OCI-LY3 (cell line): ENCODE data around the gene ELL2.

Experiments used
- H2AFZ ChIP-seq: fragments of 200-600, 300-600 bp; shearing (Covaris generic); 2 replicates; pipeline ENCODE4 v1.6.0; 2014; ENCODE audit warnings: antibody characterized with exemption, low read depth, low read length
- H3K27ac ChIP-seq: fragments of 200-600, 300-600 bp; sonication (generic); 2 replicates; pipeline ENCODE4 v1.5.1; 2014; ENCODE audit warnings: mild to moderate bottlenecking, low read length, moderate library complexity, mixed read lengths
- H3K27me3 ChIP-seq: fragments of 200-600, 300-600 bp; sonication (generic); 2 replicates; pipeline ENCODE4 v1.6.1; 2014; ENCODE audit warnings: low read depth, low read length, mixed read lengths
- H3K36me3 ChIP-seq: fragments of 200-600, 300-600 bp; sonication (generic); replicated peaks from 2 replicates; pipeline ENCODE3; 2014; ENCODE audit warnings: low read depth, low read length, mixed read lengths
- H3K4me1 ChIP-seq: fragments of 300-600, 200-600 bp; sonication (generic); 2 replicates; pipeline ENCODE4 v1.6.1; 2014; ENCODE audit warnings: low read length, mixed read lengths
- H3K4me2 ChIP-seq: fragments of 200-600, 300-600 bp; sonication (generic); 2 replicates; pipeline ENCODE4 v1.6.1; 2014; ENCODE audit warnings: low read length, mixed read lengths
- H3K4me3 ChIP-seq: fragments of 300-600, 200-600 bp; sonication (generic); 2 replicates; pipeline ENCODE4 v1.5.1; 2014; ENCODE audit warnings: antibody characterized with exemption, mild to moderate bottlenecking, low read length, moderate library complexity
- H3K79me2 ChIP-seq: fragments of 300-600, 200-600 bp; shearing (Covaris generic); 2 replicates; pipeline ENCODE4 v1.6.1; 2014; ENCODE audit warnings: mild to moderate bottlenecking, low read length, mixed read lengths
- H3K9ac ChIP-seq: fragments of 300-600, 200-600 bp; shearing (Covaris generic); 2 replicates; pipeline ENCODE4 v1.6.0; 2014; ENCODE audit warnings: mild to moderate bottlenecking, low read length, moderate library complexity
- H3K9me3 ChIP-seq: fragments of 200-600, 300-600 bp; shearing (Covaris generic); 2 replicates; pipeline ENCODE4 v1.6.1; 2014; ENCODE audit warnings: low read length, mixed read lengths; ENCODE audit not compliant: insufficient read depth
- H4K20me1 ChIP-seq: fragments of 200-600, 300-600 bp; sonication (generic); 2 replicates; pipeline ENCODE4 v1.6.1; 2016; ENCODE audit warnings: low read length, mixed read lengths; ENCODE audit not compliant: insufficient read depth
- EZH2phosphoT487 ChIP-seq: fragments of 200-600 bp; shearing (Covaris generic); IDR thresholded peaks from 2 replicates; pipeline ENCODE4 v1.6.1; 2018; ENCODE audit warnings: antibody characterized with exemption, mixed run types, low read depth
- TF ChIP-seq, protein P1 (sequence below): fragments of 200-600, 300-600 bp; sonication (generic); IDR thresholded peaks from 2 replicates; pipeline ENCODE4 v1.5.1; 2014; ENCODE audit warnings: antibody characterized with exemption, low read length, low read depth

Gene ELL2

DNA sequence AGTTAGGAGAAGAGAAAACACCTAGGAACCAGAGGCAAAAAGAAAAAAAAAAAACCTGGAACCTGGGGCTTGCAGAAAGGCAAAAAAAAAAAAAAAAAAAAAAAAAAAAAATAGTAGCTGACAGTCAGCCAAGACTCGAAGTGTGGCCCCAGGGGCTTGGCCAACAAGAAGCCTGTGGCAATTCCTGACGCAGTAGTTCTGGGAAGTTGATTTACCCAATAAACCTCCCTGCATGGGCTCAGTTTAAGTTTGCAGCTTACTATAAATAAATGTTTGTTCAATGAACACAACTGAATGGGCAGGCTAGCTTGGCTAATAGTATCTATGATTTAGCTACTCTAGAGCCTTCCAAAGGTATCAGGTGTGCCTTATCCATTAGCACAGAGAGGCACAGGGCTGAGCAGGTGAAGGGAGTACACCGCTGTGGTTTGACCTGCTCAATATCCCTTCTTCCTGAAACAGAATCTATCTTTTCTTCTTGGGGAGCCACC, 117.9 kb downstream of the ELL2 start:
- H3K27me3 ChIP-seq: 0 out of 2 replicates have a peak, but pooled peaks cover 7% of the 10 kb centered on the region
- no peaks in the 10 kb centered on the region for H3K79me2 ChIP-seq
- no peak for TF ChIP-seq EZH2phosphoT487
- TF ChIP-seq, protein P1, sequence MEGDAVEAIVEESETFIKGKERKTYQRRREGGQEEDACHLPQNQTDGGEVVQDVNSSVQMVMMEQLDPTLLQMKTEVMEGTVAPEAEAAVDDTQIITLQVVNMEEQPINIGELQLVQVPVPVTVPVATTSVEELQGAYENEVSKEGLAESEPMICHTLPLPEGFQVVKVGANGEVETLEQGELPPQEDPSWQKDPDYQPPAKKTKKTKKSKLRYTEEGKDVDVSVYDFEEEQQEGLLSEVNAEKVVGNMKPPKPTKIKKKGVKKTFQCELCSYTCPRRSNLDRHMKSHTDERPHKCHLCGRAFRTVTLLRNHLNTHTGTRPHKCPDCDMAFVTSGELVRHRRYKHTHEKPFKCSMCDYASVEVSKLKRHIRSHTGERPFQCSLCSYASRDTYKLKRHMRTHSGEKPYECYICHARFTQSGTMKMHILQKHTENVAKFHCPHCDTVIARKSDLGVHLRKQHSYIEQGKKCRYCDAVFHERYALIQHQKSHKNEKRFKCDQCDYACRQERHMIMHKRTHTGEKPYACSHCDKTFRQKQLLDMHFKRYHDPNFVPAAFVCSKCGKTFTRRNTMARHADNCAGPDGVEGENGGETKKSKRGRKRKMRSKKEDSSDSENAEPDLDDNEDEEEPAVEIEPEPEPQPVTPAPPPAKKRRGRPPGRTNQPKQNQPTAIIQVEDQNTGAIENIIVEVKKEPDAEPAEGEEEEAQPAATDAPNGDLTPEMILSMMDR: no peak
- H3K36me3 ChIP-seq: no peaks in the 10 kb centered on the region
- H3K4me1 ChIP-seq: peaks cover 33% of the 10 kb centered on the region
- no peak overlapping the region for H3K27ac ChIP-seq
- no peaks in the 10 kb centered on the region for H4K20me1 ChIP-seq
- no peak overlapping the region for H2AFZ ChIP-seq
- H3K4me2 ChIP-seq: no peak overlapping the region
- no peak overlapping the region for H3K9ac ChIP-seq
- H3K4me3 ChIP-seq: no peak overlapping the region
- no peaks in the 10 kb centered on the region for H3K9me3 ChIP-seq

DNA sequence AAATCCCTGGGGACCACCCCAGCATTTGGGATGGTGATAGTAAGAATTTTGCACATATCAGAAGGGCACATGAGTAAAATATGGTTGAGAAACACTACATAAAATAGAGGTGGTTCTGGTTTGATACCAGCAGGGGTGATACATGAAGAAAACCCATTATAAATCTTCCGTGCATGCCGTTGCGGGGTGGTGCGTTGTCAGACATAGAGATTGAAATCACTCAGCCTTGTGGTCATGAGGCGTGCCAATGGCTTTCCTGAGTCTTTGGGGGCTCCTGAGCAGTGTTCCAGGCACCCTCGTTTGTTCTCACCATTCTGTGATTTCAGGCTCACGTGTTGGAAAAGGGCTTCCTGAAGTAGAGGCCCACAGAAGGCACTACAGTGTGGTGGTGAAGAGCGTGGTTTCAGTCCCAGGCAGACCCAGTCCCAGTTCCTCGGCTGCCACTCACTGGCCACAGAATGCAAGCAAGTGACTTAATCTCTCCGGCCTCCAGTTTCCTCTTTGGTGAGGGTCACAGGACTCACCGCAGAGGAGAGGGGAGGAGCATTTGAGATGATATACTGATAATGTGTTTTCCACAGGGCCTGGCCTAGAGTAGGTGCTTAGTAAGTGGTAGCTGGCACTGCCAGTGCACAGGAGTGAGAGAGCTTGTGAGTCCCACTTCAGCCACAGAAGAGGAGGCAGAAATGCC, 118.7 kb downstream of the ELL2 start:
- no peaks in the 10 kb centered on the region for H3K79me2 ChIP-seq
- H3K4me2 ChIP-seq: peak overlapping the region; percentile 88
- 0 out of 2 replicates have a peak, but pooled peaks cover 7% of the 10 kb centered on the region for H3K27me3 ChIP-seq
- TF ChIP-seq EZH2phosphoT487: no peak
- TF ChIP-seq, protein P1: peak; percentile 67
- H2AFZ ChIP-seq: peak overlapping the region; percentile 83
- H3K9me3 ChIP-seq: no peaks in the 10 kb centered on the region
- H4K20me1 ChIP-seq: no peaks in the 10 kb centered on the region
- peak overlapping the region; percentile 51; the same call in 1 of the 2 replicates for H3K9ac ChIP-seq
- peak overlapping the region; percentile 56 for H3K4me3 ChIP-seq
- no peaks in the 10 kb centered on the region for H3K36me3 ChIP-seq
- no peak overlapping the region for H3K27ac ChIP-seq
- H3K4me1 ChIP-seq: peaks cover 33% of the 10 kb centered on the region

DNA sequence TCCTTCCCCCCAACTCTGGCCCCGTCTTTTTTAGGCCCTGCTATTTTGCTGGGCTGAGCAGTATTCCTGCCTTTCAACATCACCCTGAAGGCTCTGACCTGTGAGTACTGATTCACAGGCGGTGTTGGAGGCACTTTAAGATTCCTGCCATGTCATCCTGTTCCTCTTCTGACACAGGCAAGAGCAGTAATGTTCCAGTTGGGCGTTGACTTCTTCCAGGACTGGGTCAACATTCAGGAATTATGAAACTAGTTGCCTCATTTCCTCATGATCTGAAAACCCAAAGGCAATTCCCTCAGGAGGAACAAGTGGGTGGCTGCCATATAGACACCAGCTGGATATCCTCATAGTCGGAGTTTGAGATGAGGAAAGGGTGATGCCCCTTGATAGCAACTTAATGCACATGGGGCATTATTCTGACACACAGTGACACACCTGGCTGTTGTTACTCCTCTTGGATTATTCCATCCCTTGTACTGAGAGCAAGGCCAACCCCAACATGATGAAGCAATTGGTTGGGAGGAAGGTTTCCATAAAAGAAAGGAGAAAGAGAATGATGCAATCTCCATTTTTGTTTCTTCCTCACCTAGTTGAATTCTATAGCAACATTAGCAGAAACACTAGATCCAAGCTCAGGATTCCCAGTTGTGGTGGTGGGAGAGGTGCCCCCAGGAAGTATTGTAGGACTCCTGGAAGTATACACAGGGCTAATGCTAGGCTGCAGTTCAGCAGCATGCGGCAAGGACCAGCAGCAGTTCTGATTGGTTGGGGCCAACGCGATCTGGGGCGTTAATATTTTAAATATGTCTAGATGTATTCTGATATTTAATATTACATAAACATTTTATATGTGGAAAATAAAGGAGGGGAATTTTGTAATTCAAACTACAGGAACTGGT, 119.5 kb downstream of the ELL2 start:
- Histone ChIP-seq H3K4me2 (peak overlapping the region; percentile 88), H3K9me3 (no peaks in the 10 kb centered on the region), H3K79me2 (no peaks in the 10 kb centered on the region), H3K4me1 (peaks cover 33% of the 10 kb centered on the region), H3K27ac (no peak overlapping the region), H3K4me3 (no peak overlapping the region), H3K27me3 (no peaks in the 10 kb centered on the region), H4K20me1 (no peaks in the 10 kb centered on the region), H3K9ac (no peak overlapping the region), H2AFZ (peak overlapping the region; percentile 83; the same call in 1 of the 2 replicates), H3K36me3 (no peaks in the 10 kb centered on the region)
- TF ChIP-seq, protein P1: no peak
- no peak for TF ChIP-seq EZH2phosphoT487
